GM13977 (cell line): ENCODE data around the gene SHB.

Experiments
- DNase-seq: peaks from one replicate; pipeline ENCODE4 v3.0.0; 2012; ENCODE audit warnings: low spot score
- in situ Hi-C: fragments of 300-500 bp; cut with MboI; formaldehyde crosslinking; loops from one replicate; pipeline ENCODE4 v1.12.0; 2022; ENCODE audit warnings: low sequenced_read_pairs, low pct_unique_long_range_greater_than_20kb, mixed read lengths, inconsistent platforms; ENCODE audit not compliant: unreplicated experiment
- TF ChIP-seq, protein P1 (sequence below): IDR thresholded peaks from 2 replicates; pipeline ENCODE4 v1.5.1; 2012; ENCODE audit warnings: mild to moderate bottlenecking, control low read depth; ENCODE audit not compliant: insufficient read depth; ENCODE audit errors: extremely low read depth, missing control alignments

SHB gene

DNA sequence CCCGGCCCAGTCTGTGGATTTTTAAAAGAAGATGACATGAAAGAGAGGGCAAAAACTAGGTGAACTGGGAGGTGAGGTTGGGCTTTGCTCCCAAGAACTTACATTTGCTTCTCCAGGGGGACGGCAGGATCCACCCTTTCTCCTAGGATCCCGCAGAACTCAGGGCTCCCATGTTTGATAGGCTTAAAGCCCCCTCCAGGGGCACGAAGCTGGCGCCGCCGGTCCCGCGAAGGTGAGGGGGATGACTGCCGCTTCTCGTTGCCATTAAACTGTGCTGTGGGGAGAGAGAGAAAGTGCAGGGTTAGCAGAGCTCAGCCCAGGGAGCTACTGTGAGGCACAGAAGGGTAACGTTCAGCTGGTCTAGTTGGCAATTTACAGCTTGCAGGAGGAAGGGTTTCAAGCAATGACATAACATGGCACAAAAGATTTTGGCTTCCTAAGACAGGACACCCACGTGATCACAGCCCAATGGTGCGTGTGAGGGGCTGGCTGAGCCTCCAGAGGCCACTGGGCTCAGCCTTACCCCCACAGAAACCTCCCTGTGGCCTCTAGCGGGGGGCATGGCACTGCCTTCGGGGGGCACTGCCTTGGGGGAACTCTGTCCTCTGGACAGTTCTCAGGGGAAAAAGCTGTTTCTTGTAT, 113.1 kb downstream of the SHB start:
- TF ChIP-seq, protein P1, sequence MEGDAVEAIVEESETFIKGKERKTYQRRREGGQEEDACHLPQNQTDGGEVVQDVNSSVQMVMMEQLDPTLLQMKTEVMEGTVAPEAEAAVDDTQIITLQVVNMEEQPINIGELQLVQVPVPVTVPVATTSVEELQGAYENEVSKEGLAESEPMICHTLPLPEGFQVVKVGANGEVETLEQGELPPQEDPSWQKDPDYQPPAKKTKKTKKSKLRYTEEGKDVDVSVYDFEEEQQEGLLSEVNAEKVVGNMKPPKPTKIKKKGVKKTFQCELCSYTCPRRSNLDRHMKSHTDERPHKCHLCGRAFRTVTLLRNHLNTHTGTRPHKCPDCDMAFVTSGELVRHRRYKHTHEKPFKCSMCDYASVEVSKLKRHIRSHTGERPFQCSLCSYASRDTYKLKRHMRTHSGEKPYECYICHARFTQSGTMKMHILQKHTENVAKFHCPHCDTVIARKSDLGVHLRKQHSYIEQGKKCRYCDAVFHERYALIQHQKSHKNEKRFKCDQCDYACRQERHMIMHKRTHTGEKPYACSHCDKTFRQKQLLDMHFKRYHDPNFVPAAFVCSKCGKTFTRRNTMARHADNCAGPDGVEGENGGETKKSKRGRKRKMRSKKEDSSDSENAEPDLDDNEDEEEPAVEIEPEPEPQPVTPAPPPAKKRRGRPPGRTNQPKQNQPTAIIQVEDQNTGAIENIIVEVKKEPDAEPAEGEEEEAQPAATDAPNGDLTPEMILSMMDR: no peak
- in situ Hi-C loops: no loop called here
- no peak for DNase-seq

- TF ChIP-seq, protein P1: no peak
- in situ Hi-C loops: no loop called here
- DNase-seq: peak; percentile 69
Observed at GRCh38 chr9:37954581-37954981, 114.4 kb downstream of the SHB start.

DNA sequence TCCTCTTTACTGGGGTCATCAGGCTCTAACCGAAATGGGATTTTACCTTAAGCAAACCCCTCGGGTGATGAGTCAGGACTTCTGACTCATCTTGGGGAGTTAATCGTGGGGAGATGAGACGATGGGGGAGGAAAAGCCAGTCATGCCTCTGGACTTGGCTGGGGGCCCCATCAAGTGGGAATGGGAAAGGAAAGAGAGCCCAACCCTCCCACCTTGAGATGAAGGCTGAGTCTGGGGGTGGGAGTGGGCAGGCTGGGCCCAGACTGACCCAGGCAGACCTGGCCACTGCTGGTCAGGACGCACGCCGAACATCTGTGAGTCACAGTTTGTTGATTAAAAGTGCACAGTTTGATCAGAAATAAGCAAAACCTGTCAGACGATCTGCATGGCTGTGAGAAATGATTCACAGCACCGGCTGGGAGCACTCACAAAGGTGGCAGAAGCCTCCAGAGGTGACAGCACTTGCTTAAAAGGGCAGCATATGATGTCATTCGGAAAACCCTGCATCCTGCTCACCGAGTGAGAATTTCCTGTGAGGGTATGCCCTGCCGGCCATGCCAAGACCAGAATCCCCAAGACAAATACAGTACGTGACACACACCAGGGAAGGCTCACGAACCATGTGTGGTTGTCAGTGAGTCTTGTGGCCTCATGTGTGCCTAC, 115.1 kb downstream of the SHB start:
- DNase-seq: peak; percentile 79
- TF ChIP-seq, protein P1: no peak
- in situ Hi-C loops: no loop called here

- DNase-seq: no peak
- TF ChIP-seq, protein P1: no peak
- in situ Hi-C loops: no loop called here
Observed at GRCh38 chr9:37953206-37953774, 115.7 kb downstream of the SHB start.

GRCh38 chr9:37952731-37953130, 116.3 kb downstream of the SHB start:
- in situ Hi-C loops: no loop called here
- TF ChIP-seq, protein P1: no peak
- DNase-seq: no peak

DNA sequence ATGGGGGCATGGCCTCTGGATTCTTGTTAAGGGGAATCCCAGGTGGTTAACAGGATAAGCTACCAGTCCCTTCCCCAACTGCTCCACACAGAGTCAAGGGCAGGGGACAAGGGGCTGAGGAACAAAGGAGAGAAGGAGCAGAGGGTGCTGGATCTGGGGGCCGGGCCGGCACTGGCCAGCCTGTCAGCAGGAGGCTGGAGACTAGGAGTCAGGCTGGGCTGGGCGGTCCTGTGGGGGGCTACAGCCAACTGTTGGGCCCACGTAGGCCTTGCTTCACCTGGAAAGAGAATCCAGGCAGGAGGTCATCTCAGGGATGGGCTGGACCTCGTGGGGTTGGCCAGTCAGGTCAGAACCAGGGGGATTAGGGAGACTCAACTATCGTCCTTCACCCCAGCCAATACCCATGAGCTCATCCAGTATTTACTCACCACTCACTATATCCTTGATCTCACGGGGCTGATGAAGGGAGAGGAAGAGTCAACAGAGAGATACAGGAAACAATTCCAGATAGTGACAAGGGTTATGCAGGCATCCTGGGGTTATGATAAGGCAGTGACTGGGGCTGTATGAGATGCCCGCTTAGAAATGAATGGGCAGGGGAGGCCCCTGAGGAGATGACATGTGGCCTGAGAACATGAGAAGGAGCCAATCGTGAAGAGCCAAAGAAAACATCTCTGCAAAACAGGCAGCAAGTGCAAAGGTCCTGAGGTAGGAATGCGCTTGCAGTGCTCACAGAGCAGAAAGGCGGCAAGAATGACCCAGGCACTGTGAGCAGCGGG, 117.2 kb downstream of the SHB start:
- DNase-seq: no peak
- TF ChIP-seq, protein P1: no peak
- in situ Hi-C loops: no loop called here
